Measurements from ENCODE around the gene GLMP.

GLMP gene

DNA sequence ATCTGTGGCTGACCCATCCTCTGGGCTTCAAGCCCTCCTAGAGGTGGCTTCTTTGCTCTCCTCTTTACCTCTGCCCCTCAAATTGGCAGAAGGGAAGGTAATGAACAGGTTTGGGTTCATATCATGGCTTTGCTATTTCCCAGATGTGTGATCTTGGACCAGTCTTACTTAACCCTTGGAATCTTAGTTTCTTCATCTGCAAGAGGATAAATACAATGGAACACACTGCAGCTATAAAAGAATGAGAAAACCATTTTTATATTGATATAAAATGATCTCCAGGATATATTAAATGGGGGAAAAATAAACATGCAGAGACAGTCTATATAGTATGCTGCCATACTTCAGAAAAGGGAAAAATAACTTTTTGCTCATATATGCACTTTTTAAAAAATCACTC lies 5.6 kb downstream of the GLMP start:
- TF ChIP-seq, protein P1, sequence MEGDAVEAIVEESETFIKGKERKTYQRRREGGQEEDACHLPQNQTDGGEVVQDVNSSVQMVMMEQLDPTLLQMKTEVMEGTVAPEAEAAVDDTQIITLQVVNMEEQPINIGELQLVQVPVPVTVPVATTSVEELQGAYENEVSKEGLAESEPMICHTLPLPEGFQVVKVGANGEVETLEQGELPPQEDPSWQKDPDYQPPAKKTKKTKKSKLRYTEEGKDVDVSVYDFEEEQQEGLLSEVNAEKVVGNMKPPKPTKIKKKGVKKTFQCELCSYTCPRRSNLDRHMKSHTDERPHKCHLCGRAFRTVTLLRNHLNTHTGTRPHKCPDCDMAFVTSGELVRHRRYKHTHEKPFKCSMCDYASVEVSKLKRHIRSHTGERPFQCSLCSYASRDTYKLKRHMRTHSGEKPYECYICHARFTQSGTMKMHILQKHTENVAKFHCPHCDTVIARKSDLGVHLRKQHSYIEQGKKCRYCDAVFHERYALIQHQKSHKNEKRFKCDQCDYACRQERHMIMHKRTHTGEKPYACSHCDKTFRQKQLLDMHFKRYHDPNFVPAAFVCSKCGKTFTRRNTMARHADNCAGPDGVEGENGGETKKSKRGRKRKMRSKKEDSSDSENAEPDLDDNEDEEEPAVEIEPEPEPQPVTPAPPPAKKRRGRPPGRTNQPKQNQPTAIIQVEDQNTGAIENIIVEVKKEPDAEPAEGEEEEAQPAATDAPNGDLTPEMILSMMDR (IDR thresholded peaks at IDR 0.05; ENCODE audit: extremely low read depth, insufficient read depth, missing control alignments), result no peak
- in situ Hi-C loops (cut with MboI; ENCODE audit: low pct_unique_long_range_greater_than_20kb, low sequenced_read_pairs, unreplicated experiment), result no loop called here

DNA sequence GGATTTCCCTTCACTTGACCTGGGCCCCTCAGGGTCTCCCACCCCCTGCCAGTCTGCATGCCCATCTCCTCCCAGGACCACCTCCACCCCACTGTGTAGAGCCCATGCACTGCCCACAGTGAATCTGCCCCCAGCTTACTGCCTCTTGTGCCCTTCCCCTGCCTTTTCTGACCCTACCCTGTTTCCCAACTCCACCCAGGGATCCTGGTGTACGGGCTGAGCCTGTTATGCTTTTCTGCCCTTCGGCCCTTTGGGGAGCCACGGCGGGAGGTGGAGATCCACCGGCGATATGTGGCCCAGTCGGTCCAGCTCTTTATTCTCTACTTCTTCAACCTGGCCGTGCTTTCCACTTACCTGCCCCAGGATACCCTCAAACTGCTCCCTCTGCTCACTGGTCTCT lies 9.4 kb downstream of the GLMP start:
- TF ChIP-seq, protein P1 (IDR thresholded peaks at IDR 0.05; ENCODE audit: extremely low read depth, insufficient read depth, missing control alignments), result no peak
- in situ Hi-C loops (cut with MboI; ENCODE audit: low pct_unique_long_range_greater_than_20kb, low sequenced_read_pairs, unreplicated experiment), result no loop called here
- no peak for DNase-seq (ENCODE audit: low spot score)

More for the DNA sequence above, 5.6 kb downstream of the GLMP start:
- no peak for DNase-seq (ENCODE audit: low spot score)

DNA sequence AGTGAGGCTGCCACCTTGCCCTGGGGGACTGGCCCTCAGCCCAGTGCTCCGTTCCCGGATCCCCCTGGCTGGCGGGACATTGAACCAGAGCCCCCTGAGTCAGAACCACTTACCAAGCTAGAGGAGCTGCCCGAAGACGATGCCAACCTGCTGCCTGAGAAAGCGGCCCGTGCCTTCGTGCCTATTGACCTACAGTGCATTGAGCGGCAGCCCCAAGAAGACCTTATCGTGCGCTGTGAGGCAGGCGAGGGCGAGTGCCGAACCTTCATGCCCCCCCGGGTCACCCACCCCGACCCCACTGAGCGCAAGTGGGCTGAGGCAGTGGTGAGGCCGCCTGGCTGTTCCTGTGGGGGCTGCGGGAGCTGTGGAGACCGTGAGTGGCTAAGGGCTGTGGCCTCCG lies 10.0 kb downstream of the GLMP start:
- in situ Hi-C loops (cut with MboI; ENCODE audit: low pct_unique_long_range_greater_than_20kb, low sequenced_read_pairs, unreplicated experiment), result no loop called here
- TF ChIP-seq, protein P1 (IDR thresholded peaks at IDR 0.05; ENCODE audit: extremely low read depth, insufficient read depth, missing control alignments), result no peak
- no peak for DNase-seq (ENCODE audit: low spot score)

DNA sequence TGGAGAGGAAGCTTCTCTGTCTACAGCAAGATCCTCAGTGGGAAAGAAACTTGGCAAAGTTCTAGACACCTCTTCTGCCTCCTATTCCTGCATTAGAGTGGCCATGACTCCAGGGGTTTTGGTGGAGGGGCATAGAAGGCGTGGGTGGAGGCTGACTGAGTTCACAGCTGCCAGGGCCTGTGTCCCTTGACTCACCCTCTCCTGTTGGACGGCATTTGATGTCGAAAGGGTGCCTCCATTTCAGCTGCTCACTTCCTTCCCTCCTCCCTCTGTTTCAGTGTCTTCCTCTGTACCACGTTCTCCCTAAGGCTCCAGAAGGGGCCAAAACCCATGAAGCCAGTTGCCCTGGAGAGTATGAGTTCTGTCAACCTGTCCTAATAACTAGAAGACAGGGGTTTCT lies 10.7 kb downstream of the GLMP start:
- DNase-seq (ENCODE audit: low spot score), result no peak
- in situ Hi-C loops (cut with MboI; ENCODE audit: low pct_unique_long_range_greater_than_20kb, low sequenced_read_pairs, unreplicated experiment), result no loop called here
- TF ChIP-seq, protein P1 (IDR thresholded peaks at IDR 0.05; ENCODE audit: extremely low read depth, insufficient read depth, missing control alignments), result no peak

DNA sequence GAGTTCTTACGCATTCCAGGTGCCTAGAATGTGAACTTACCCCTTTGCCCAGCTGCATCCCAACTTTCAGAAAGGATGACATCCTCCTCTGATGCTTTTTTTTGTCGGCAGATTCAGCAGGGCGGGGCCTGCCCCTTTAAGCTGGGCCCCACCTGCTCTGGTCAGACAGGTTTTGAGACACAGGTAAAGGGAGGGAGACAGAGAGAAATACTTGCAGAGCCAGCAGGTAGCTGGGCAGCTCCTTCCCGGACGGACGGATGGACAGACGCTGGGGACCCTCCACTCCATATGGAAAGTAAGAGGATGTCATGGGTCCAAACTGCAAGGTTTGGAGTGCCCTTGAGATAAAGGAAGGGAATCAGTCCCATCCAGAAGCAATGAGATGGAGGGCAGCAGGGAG lies 11.4 kb downstream of the GLMP start, which contains the start of gene TMEM79:
TMEM79 (plus strand) TSS at position 214 of the 400 bp plus-strand sequence. CDS start 902 bp downstream, outside the sequence.
- no peak for DNase-seq (ENCODE audit: low spot score)
- in situ Hi-C loops (cut with MboI; ENCODE audit: low pct_unique_long_range_greater_than_20kb, low sequenced_read_pairs, unreplicated experiment), result no loop called here
- TF ChIP-seq, protein P1 (IDR thresholded peaks at IDR 0.05; ENCODE audit: extremely low read depth, insufficient read depth, missing control alignments), result no peak

DNA sequence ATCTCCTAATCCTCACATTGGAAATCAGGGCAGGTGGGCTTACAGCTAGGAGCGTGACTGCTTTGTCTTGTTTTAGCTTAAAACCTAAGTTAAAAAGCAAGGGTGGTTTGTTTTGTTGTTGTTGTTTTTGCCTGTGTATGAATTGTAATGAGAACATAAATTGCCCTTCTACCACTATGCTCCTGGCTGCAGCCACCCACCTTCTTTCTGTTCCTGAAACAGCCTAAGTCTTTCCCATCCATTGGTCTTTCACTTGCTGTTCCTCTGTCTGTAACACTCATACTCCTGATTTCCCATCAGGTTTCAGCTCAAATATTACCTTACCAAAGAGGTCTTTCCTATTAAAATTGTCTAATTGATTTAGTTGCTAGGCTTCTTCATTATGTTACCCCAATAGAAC lies 12.0 kb downstream of the GLMP start:
- DNase-seq (ENCODE audit: low spot score), result no peak
- in situ Hi-C loops (cut with MboI; ENCODE audit: low pct_unique_long_range_greater_than_20kb, low sequenced_read_pairs, unreplicated experiment), result no loop called here
- TF ChIP-seq, protein P1 (IDR thresholded peaks at IDR 0.05; ENCODE audit: extremely low read depth, insufficient read depth, missing control alignments), result no peak

All from GM13977 (cell line).